CD4-positive, alpha-beta T cell treated with Interleukin-4 for 4 hours (primary cell): ENCODE measurements around the gene GATA2.

Experiments used
- DNase-seq: peaks from one replicate; pipeline ENCODE4 v3.0.0-alpha.2; 2020

GATA2 gene

GRCh38 chr3:128432301-128432970 lies 60.6 kb downstream of the GATA2 start:
- no peak for DNase-seq

- no peak for DNase-seq
Measured at GRCh38 chr3:128431803-128432300, 61.1 kb downstream of the GATA2 start.

GRCh38 chr3:128430731-128431130 lies 62.3 kb downstream of the GATA2 start:
- DNase-seq: no peak

GRCh38 chr3:128430301-128430700 lies 62.7 kb downstream of the GATA2 start:
- DNase-seq: no peak

- DNase-seq: no peak
Measured at GRCh38 chr3:128429751-128430150, 63.2 kb downstream of the GATA2 start.
